ENCODE results near the gene ZNF283. TPM values are rescaled to one million over a fixed set of nuclear protein-coding genes. Genes with fewer than 3 reads are reported as not detected.

The ZNF283 gene
- total and polyA plus RNA-seq, 4 donors: 0.65 to 6.4 (median 2.9) TPM

GRCh38 chr19:43783636-43784035, 43.5 kb upstream of the ZNF283 start:
- no peak for DNase-seq (ENCODE audit: low spot score)
- Histone ChIP-seq H3K27ac (ENCODE audit: low read depth in 1 of 2, low read length in 2 of 2) (no peak overlapping the region), H3K4me3 (ENCODE audit: low read depth in 1 of 3, low read length in 3 of 3) (no peak overlapping the region), H3K27me3 (ENCODE audit: control insufficient read depth in 4 of 4, insufficient read depth in 4 of 4, low read length in 3 of 4) (no peaks in the 10 kb centered on the region), H3K4me1 (ENCODE audit: control insufficient read depth in 4 of 4, insufficient read depth in 4 of 4, low read length in 3 of 4) (no peaks in the 10 kb centered on the region), H3K36me3 (ENCODE audit: control insufficient read depth in 4 of 4, insufficient read depth in 3 of 4, low read depth in 1 of 4, low read length in 3 of 4) (no peaks in the 10 kb centered on the region), H3K9ac (ENCODE audit: low read depth in 1 of 2, low read length in 2 of 2) (no peak overlapping the region), H3K9me3 (ENCODE audit: control insufficient read depth in 4 of 4, low read length in 3 of 4) (no peaks in the 10 kb centered on the region)
- TF ChIP-seq ATF3 (IDR thresholded peaks at IDR 0.05) (no peak), SP1 (IDR thresholded peaks at IDR 0.05) (no peak), HNF4A (conservative IDR thresholded peaks at IDR 0.05) (no peak), FOXA1 (IDR thresholded peaks at IDR 0.05) (no peak), RAD21 (IDR thresholded peaks at IDR 0.05) (no peak), REST (IDR thresholded peaks at IDR 0.05) (no peak), GABPA (IDR thresholded peaks at IDR 0.05 in 1 of 2, conservative IDR thresholded peaks at IDR 0.05 in 1 of 2) (no peak), YY1 (IDR thresholded peaks at IDR 0.05) (no peak), HNF4G (IDR thresholded peaks at IDR 0.05) (no peak), TAF1 (conservative IDR thresholded peaks at IDR 0.05) (no peak), FOXA2 (IDR thresholded peaks at IDR 0.05) (no peak), RXRA (IDR thresholded peaks at IDR 0.05) (no peak), JUND (IDR thresholded peaks at IDR 0.05) (no peak)
- 85% methylated on average over 8 of the region's 8 CpGs for WGBS

GRCh38 chr19:43784241-43784980, 42.7 kb upstream of the ZNF283 start:
- Histone ChIP-seq H3K4me1 (ENCODE audit: control insufficient read depth in 4 of 4, insufficient read depth in 4 of 4, low read length in 3 of 4) (no peaks in the 10 kb centered on the region), H3K4me3 (ENCODE audit: low read depth in 1 of 3, low read length in 3 of 3) (no peak overlapping the region), H3K9ac (ENCODE audit: low read depth in 1 of 2, low read length in 2 of 2) (no peak overlapping the region), H3K27ac (ENCODE audit: low read depth in 1 of 2, low read length in 2 of 2) (no peak overlapping the region), H3K9me3 (ENCODE audit: control insufficient read depth in 4 of 4, low read length in 3 of 4) (no peaks in the 10 kb centered on the region), H3K27me3 (ENCODE audit: control insufficient read depth in 4 of 4, insufficient read depth in 4 of 4, low read length in 3 of 4) (no peaks in the 10 kb centered on the region), H3K36me3 (ENCODE audit: control insufficient read depth in 4 of 4, insufficient read depth in 3 of 4, low read depth in 1 of 4, low read length in 3 of 4) (no peaks in the 10 kb centered on the region)
- WGBS: 65% methylated on average over 4 of the region's 4 CpGs
- DNase-seq (ENCODE audit: low spot score): no peak
- TF ChIP-seq FOXA1 (IDR thresholded peaks at IDR 0.05): no peak
- no peak for TF ChIP-seq REST (IDR thresholded peaks at IDR 0.05)
- no peak for TF ChIP-seq HNF4A (conservative IDR thresholded peaks at IDR 0.05)
- no peak for TF ChIP-seq RXRA (IDR thresholded peaks at IDR 0.05)
- no peak for TF ChIP-seq ATF3 (IDR thresholded peaks at IDR 0.05)
- TF ChIP-seq SP1 (IDR thresholded peaks at IDR 0.05): no peak
- TF ChIP-seq RAD21 (IDR thresholded peaks at IDR 0.05): no peak
- TF ChIP-seq CTCF (IDR thresholded peaks at IDR 0.05; ENCODE audit: low read depth, low read length, missing input control): no peak
- TF ChIP-seq MAX (IDR thresholded peaks at IDR 0.05): no peak
- no peak for TF ChIP-seq NR2F2 (IDR thresholded peaks at IDR 0.05)
- no peak for TF ChIP-seq YY1 (IDR thresholded peaks at IDR 0.05)
